OCI-M1 (cell line): ENCODE data around the gene ARHGEF10L.

ENCODE experiments used
- DNase-seq: peaks from one replicate; lab custom pipeline; 2025; lab: John Stamatoyannopoulos, UW

Gene ARHGEF10L

GRCh38 chr1:17594026-17594425 is 54.5 kb downstream of the ARHGEF10L start:
- no peak for DNase-seq

DNA sequence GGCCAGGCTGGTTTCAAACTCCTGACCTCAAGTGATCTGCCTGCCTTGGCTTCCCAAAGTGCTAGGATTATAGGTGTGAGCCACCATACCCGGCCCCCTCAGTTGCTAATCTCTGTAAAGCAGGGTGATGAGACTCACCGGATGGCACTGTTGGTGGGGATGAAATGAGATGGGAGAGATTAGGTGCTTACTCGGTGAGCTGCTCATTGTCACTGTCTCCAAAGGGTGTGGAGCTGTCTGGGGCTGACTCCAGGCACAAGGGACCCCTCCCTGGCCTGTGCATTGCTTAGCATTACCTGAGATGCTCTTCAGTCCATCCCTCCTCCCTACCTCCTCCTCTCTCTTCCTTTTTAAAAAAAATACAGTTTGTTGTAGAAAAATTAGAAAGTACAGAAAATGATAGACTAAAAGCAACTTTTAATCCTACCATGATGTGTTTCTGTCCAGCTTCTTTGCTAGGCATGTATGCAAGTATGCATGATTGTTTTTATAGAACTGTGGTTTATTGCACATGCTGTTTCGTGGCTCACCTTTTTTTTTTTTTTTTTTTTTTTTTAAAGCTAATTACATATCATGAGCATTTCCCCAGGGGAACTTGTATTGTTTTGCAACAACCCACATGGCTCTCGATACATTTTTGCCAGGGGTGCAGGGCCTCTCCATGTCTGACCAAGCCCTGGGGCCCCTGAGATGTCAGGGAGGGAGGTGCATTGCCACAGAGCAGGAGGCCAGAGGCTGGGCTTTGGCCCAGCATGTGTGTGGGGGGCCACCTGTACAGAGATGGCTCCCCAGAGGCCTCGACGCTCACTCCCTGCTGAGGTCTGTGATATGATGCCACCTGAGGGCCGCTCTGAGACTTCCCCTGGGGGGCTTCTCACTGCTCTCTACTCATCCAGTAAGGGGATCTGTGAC is 55.4 kb downstream of the ARHGEF10L start:
- DNase-seq, result no peak

DNA sequence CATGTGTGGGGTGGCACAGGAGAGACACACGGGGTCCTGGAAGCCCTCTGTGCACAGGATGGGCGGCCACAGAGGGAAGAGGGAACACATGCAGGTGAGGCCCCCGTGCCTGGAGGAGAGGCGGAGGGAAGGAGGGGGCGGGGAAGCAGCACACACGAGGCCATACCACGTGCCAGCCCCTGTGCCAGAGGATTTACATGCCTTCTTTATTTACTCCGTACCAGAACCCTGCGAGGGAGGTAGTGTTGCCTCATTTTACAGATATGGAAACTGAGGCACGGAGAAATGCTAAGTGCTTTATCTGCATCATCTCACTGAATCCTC is 56.1 kb downstream of the ARHGEF10L start:
- no peak for DNase-seq

DNA sequence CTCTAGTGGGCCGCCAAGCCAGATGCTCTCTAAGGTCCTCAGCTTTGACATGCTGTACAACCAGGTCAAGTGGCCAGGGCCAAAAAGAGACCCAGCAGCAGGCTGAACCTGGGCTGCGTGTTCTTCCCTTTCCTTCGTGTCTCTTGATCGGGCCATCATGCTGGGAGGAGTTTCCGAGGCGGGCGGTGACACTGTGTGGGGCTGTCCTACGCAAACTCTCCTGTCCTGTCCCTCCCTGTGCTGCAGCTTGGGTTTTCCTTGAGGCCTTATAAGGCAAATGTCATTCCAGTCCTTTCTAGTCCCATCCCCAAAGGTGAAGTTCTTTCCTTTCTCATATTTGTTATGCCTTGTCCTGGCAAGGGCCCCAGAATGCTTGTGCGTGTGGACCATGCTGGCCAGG is 56.7 kb downstream of the ARHGEF10L start:
- DNase-seq, result no peak

GRCh38 chr1:17596651-17597509 is 57.4 kb downstream of the ARHGEF10L start:
- no peak for DNase-seq

- DNase-seq, result no peak
Observed at GRCh38 chr1:17597651-17598050, 58.2 kb downstream of the ARHGEF10L start.

DNA sequence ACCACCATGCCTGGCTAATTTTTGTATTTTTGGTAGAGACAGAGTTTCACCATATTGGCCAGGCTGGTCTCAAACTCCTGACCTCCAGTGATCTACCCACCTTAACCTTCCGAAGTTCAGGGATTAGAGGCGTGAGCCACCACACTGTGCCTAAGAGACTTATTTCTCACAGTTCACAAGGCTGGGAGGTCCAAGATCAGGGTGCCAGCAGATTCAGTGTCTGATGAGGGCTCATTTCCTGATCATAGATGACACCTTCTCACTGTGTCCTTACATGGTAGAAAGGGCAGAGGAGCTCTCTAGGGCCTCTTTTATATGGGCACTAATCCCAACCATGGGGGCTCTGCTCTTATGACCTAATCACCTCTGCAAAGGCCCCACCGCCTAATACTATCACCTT is 58.8 kb downstream of the ARHGEF10L start:
- DNase-seq, result no peak

DNA sequence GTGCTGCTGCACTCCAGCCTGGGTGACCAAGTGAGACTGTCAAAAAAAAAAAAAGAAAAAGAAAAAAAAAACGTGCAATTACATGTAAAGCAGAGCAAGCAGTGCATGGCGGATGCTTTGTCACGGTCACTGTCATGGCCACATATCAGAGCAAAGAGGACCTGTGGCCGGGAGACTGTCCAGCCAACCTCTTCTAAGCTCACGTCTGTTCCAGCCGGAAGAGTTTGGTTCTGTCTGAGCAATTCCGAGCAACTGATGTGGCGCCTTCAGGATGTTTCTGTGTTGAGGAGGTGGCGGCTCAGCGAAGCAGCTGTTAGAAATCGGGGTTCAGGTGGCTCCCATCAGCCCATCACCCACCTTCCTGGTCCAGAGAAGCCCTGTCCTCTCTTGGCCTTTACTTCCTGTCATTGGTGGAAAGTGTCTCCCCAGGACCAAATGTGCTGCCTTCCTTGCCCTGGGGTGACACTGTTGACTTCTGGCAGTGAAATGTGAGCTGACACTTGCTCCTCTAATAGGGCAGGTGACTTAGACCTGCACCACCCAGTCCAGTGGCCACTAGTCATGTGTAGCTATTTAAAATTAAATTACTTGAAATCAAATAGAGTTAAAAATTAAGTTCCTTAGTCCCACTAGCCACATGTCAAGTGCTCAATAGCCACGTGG is 59.9 kb downstream of the ARHGEF10L start:
- DNase-seq, result no peak

DNA sequence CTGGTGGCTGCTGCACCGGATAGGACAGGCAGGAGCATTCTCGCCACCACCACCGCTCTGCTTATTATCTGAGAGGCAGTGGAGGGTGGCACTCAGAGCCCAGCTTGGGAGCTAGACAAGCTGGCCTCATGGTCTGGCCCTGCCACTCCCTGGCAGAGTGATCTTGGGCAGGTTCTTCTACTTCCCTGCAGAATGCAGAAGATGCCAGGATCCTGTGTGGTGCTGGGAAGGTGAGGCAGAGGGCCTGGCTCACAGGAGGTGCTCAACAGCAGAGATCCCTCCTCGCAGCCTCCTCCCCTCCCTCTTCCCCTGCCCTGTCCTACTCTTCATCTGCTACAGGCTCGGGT is 60.4 kb downstream of the ARHGEF10L start:
- no peak for DNase-seq

DNA sequence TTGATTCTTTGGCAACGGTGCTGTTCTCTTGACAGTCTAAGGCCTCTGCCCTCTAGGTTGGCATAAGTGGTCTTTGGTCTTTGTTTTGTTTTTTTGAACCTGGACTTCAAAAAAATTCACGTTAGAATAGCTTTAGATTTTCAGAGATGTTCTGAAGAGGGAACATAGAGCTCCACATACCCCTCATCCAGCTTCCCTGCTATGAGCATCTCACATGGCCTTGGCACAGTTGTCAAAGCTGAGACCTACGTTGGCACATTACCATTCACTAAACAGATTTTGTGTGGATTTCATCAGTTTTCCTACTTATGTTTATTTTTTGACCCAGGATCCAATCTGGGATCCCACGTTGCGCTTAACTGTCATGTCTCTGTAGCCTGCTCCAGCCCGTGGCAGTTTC is 60.8 kb downstream of the ARHGEF10L start:
- DNase-seq, result no peak

DNA sequence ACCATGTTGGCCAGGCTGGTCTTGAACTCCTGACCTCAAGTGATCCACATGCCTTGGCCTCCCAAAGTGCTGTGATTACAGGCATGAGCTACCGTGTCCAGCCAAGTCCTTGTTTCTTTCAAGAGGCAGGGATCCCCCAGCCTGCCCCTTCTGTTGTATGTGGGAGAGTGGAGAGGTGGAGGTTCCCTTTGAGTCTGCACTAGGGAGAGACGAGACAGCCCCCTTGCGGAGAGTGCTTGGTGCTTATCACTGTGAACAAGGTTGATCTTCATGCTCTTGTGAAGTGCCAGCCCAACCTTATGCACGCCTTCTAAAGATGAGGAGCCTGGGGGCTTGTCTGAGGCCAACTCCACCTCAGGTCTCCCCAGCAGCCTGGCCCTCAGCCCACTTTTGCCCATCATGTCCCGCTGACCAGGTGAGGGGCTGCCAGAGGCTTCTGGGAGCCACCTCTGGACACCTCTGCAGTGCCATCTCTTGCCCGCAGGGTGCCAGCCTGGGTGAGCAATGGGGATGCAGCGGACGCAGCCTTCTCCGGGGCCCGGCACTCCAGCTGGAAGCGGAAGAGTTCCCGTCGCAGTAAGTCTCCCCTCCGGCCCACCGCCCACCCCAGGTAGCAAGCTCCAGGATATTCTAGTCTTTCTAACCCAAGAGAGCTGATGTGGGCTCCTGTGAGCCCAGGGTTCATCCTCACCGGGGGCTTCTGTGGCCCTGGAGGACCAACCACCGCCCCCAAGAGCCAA is 62.3 kb downstream of the ARHGEF10L start:
- no peak for DNase-seq

- DNase-seq, result no peak
Observed at GRCh38 chr1:17603091-17603841, 63.8 kb downstream of the ARHGEF10L start.

DNA sequence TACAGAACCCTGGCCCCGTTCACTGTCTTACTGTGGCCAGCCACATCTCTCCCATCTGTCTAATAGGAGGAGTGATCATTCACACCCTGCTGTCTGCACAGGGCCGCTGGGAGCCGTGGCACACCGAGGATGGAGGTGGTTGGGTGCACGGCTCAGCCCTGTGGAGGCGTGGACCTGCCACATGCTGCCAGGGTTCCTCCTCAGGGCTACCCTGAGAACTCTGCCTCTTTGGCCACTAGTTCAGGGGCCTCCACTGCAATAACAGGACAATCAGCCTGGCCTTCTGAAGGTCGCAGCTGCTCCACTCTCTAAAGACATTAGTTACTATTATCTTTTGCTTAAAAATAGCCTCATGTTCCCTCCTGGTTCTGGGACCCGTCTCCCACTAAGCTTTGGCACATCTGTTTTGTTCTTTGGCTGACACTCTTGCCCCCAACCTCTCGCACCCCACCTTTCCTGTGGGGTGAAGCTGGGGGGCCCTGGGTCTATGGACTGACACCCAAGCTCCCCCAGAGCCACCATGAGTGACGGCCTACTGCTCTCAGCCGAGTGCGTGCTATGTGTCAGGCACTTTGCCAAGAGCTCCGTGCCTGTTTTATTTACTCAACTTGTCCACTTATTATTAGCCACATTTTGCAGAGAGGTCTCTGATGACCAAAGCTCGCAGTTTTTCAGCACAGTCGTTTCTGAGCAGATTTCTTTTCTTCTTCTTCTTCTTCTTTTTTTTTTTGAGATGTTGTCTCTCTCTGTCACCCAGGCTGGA is 66.3 kb downstream of the ARHGEF10L start:
- no peak for DNase-seq

GRCh38 chr1:17606826-17607440 is 67.4 kb downstream of the ARHGEF10L start:
- peak; percentile 68 for DNase-seq

DNA sequence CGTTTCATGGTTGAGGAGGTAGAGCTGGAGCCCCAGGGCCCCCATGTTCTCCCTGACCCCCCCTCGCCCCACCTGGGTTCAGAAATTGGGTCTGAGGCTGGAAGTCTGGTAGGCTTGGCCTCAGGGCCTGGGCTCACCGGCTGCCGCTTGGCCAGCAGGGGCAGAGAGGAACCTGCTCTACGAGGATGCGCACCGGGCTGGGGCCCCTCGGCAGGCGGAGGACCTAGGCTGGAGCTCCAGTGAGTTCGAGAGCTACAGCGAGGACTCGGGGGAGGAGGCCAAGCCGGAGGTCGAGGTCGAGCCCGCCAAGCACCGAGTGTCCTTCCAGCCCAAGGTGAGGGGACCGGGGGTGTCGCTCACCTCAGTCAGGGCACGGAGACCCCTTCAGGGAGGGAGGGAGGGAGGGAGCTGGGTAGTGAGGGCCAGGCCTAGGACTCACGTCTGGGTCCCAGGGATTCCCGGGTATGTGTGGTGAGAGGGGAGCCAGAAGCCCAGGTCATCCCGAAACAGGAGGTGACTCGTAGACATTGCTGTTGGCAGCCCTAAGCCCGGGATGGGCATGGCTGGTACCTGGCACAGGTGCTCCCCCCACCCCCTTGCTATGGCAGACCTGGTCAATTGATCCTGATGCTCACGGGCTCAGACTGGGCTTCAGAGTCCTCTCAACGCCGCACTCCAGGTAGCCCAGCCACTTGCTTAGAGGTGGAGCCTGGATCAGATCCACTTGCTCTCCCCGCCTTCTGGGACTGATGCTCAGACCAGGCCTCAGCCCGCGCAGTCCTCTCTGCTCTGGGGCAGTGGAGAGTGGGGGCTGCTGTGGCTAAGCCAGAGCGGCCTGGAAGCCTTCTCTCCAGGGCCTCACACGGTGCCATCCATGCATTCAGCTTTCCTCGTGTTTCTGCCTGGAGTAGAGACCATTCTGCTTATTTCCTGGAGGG is 68.4 kb downstream of the ARHGEF10L start:
- DNase-seq, result no peak

GRCh38 chr1:17609529-17609928 is 70.0 kb downstream of the ARHGEF10L start:
- DNase-seq, result no peak

GRCh38 chr1:17610085-17610484 is 70.6 kb downstream of the ARHGEF10L start:
- DNase-seq, result no peak

- no peak for DNase-seq
Observed at GRCh38 chr1:17610713-17611112, 71.2 kb downstream of the ARHGEF10L start.

DNA sequence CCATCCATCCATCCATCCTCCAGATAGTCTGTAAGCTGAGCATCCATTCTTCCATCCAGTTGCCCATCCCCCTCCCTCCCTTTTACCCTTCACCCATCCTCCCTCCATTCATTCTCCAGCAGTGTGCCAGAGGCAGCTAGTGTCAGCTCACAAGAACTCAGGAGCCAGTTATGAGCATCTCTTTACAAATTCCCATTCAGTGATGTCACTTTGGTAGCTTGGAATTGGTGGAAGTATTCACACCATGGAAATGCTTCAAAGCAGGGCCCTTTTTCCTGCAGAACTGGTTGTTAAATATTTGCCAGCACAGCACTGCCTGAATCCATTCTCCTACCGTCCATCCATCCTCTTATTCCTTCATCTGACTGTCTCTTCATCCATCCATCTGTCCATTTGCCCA is 72.5 kb downstream of the ARHGEF10L start:
- DNase-seq, result no peak
